IPS DF 19.7 (cell line): ENCODE data around the gene MGST2.

ENCODE experiments used
- DNase-seq: peaks from one replicate; pipeline ENCODE4 v3.0.0-alpha.2; 2013; ENCODE audit warnings: low read depth, low spot score

Gene MGST2

GRCh38 chr4:139643042-139643895, 22.4 kb upstream of the MGST2 start:
- DNase-seq, result no peak

- DNase-seq, result no peak
Observed at GRCh38 chr4:139645458-139645857, 20.2 kb upstream of the MGST2 start.

DNA sequence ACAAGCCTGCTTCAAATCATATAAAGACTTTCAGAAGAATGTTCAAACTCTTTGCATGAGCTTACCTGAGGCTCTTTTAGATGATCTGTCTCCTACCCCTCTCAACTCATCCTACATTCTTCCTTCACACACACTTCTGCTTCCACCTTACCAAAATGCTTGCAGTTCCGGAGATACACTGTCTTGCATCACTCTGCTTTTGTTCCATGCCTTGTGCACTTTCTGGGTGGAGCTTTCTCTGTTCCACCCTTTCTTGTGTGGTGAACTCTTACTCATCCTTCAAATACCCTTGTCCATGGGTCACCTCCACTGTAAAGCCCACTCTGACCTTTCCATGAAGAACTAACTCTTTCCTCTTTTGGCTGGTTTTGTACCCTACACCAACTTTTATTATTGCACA, 18.4 kb upstream of the MGST2 start:
- no peak for DNase-seq

- DNase-seq, result no peak
Observed at GRCh38 chr4:139647952-139648351, 17.7 kb upstream of the MGST2 start.

DNA sequence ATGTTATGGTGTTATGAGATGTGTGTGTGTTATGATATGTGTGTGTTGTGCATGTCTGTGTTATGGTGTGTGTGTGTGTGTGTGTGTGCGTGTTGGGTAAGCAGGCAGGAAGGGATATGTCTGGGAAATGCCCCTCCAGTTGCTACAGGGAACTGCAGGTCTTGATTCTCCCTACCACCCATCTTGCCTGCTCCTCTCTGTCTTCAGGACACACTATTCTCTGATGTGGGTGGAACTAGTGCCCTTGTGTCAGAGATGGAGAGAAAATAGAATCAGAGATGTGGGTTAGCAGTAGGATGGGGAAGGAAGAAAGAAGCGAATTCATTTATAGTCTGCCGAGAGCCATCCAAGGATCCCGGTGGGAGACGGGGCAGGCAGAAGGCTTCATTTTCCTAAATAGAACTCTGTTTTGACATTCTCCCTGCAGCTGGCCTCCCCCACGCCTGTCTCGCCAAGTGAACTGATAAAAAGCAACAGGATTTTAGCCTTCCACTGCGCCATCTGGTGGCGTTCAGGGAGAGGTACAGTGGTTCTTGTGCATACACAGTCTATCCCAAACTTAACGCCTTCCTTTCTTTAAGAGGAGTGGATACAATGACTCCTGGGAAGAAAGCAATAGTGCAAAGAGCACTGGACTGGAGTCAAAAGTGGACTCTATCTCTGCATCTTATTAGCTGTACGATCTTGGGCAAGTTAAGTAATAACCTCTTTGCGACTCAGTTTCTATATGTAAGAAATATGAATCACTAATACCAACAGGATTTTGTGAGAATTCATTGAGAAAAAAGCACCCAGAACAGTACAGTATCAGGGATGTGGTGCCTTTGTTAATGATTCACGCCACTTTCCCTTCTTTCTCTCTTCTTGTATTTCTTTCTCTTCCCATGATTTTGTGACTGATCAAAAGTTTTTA, 14.1 kb upstream of the MGST2 start:
- DNase-seq, result no peak

GRCh38 chr4:139654516-139654915, 11.1 kb upstream of the MGST2 start:
- DNase-seq, result no peak

- no peak for DNase-seq
Observed at GRCh38 chr4:139655116-139655515, 10.5 kb upstream of the MGST2 start.

- DNase-seq, result no peak
Observed at GRCh38 chr4:139656614-139657486, 8.8 kb upstream of the MGST2 start.

DNA sequence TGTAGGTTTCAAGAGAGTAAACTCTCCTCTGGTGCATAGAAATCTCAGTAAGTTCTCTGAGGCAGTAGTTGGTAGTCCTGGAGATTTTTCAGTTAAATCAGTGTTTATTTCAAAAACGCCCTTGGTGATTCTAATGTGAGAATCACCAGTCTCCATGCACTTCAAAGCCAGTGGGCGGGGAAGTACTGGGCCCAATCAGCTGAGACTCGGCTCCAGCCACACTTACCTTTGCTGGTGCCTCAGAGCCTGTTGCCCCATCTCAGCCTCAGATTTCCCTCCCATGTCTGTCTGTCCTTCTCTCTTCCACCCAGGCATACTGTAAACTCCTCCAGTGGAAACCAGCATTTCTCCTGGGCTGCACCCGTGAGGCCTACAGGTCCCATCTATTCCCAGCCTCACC, 7.4 kb upstream of the MGST2 start:
- no peak for DNase-seq

DNA sequence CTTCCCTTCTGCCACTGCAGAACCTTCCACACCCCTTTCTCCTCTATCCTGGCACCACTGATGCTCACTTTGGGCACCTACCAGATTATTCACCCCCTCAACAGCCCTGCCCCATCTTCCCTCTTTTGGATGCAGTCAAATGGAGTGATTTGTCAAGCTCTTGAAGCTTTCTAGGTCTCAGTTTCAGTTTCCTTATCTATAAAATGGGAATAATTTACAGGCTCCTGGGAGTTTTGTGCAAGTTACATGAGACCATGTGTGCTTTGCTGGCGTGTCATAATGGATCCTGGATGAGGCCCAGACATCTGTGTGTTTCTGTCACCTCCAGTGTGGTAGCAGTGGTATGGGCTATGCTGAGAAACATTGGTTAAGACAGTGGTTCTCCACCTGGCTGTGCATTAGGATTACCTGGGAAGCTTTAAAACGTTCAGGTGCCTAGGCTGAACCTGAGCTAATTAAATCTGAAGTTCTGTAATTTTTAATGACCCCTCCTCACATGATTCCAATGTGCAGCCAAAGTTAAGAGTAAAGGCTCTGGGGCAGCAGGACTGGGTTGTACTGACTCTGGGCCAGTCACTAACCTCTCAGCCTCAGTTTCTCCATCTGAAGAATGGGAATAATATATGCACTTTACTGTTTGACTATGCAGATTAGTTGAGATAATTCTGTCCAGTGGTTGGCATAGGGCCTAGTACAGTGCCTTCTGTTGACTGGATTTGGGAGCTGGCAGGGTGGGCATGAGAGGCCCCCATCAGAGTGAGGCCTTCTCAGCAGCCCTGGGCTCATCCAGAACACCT, 6.8 kb upstream of the MGST2 start:
- DNase-seq, result no peak

DNA sequence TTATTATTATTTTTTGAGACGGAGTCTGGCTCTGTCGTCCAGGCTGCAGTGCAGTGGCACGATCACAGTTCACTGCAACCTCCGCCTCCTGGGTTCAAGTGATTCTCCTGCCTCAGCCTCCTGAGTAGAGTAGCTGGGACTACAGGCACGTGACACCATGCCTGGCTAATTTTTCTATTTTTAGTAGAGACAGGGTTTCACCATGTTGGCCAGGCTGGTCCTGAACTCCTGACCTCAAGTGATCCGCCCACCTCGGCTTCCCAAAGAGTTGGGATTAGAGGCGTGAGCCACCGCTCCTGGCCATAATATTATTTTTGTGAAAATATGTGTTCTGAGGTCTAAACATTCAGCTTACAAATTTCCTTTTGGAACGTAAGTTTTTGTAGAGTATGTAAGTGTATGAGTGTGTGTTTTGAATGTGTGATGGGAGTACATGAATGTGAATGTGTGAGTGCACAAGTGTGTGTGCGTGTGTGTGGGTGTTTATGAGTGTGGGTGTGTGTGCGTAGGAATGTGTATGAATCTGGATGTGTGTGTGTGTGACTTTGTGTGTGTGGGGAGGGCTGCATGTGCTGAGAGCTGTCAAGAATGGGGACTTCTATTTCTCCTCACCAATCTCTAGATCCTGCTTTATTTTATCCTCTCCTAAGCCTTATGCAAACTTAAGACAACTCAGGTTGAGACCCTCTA, 5.7 kb upstream of the MGST2 start:
- no peak for DNase-seq

- DNase-seq, result no peak
Observed at GRCh38 chr4:139660568-139661043, 5.0 kb upstream of the MGST2 start.

GRCh38 chr4:139663561-139664138, 2.0 kb upstream of the MGST2 start:
- DNase-seq, result no peak

- no peak for DNase-seq
Observed at GRCh38 chr4:139664442-139664841, 1.2 kb upstream of the MGST2 start.

DNA sequence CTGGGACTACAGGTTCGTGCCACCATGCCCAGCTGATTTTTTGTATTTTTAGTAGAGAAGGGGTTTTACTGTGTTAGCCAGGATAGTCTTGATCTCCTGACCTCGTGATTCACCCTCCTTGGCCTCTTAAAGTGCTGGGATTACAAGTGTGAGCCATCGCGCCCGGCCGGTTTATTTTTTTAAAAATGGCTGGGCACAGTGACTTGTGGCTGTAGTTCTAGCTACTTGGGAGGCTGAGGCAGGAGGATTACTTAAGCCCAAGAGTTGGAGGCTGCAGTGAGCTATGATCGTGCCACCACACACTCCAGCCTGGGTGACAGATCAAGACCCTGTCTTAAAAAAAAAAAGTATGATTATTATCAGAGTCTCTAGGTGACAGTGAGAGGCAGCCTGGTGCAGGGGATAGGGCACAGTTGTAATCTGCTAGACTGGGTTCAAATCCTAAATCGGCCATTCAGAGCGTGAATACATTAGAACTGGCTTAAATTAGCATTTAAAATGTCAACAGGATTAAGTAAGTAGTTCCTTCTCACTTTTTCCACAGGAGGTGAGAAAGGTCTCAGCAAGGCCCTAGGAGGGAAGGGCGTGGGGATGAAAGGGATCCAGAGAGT, 435 bp upstream of the MGST2 start:
- DNase-seq, result no peak

- no peak for DNase-seq
Observed at GRCh38 chr4:139666735-139667281, 1.2 kb downstream of the MGST2 start.

DNA sequence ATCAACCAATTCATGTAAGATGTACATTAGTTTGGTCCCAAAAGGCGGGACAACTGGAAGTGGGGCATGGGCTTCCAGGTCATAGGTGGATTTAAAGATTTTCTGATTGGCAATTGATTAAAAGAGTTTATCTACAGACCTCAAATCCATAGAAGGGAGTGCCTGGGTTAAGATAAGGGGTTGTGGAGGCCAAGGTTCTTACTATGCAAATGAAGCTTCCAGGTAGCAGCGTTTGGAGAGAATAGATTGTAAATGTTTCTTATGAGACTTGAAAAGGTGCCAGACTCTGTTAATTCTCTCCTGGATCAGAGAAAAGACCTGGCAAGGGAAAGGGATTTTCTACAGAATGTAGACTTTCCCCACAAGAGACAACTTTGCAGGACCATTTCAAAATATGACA, 2.4 kb downstream of the MGST2 start:
- DNase-seq, result no peak

DNA sequence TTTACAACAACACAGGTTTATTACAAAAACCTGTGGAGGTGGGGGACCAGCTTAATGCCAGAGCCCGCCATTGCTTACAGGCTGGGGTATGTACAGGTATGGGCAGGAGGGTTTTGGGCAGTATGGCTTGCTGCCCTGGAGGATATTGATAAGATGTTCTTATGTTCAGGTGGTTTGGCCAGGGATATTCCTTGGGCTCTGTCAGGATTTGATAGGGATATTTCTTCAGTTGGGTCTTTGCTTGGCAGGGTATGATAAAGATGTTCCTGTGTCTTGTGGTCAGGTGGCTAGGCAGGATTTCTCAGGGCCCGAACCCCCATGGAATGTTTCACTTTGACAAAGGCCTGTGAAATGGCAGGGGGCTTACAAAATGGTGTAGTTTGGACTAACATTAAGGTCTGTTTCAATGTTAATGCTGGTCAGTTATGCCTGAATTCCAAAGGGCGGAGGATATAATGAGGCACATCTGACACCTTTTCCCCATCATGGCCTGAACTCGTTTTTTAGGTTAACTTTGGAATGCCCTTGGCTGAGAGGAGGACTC, 3.1 kb downstream of the MGST2 start:
- no peak for DNase-seq

- DNase-seq, result no peak
Observed at GRCh38 chr4:139669335-139669734, 3.7 kb downstream of the MGST2 start.
